ENCODE measurements around the gene CALCOCO2.
"Not testable (repeated sequence)": the region's sequence is repeated elsewhere in the genome, so short reads cannot be mapped to it uniquely, and the experiment has no call there.

CALCOCO2 gene

GRCh38 chr17:48816774-48817590 lies 13.9 kb upstream of the CALCOCO2 start, which contains the start of gene TTLL6:
TSS of gene TTLL6 (minus strand) at chr17:48817229. CDS start at chr17:48817072, 157 bp downstream.
- in situ Hi-C loops (cut with MboI; ENCODE audit: low pct_unique_long_range_greater_than_20kb, low sequenced_read_pairs) = loop anchor here (10.0 kb wide), 1 partner anchor 58 kb away; no protein-coding TSS in a partner anchor
- DNase-seq = peak; percentile 86

- no peak for DNase-seq
- in situ Hi-C loops (cut with MboI; ENCODE audit: low pct_unique_long_range_greater_than_20kb, low sequenced_read_pairs) = loop anchor here (10.0 kb wide), 1 partner anchor 56 kb away; no protein-coding TSS in a partner anchor
Observed at GRCh38 chr17:48818361-48818841, 12.4 kb upstream of the CALCOCO2 start.

GRCh38 chr17:48819466-48819865 lies 11.4 kb upstream of the CALCOCO2 start:
- no peak for DNase-seq
- in situ Hi-C loops (cut with MboI; ENCODE audit: low pct_unique_long_range_greater_than_20kb, low sequenced_read_pairs) = loop anchor here (10.0 kb wide), 1 partner anchor 55 kb away; no protein-coding TSS in a partner anchor

GRCh38 chr17:48820936-48821335 lies 9.9 kb upstream of the CALCOCO2 start:
- DNase-seq; in situ Hi-C loops (cut with MboI; ENCODE audit: low pct_unique_long_range_greater_than_20kb, low sequenced_read_pairs): not testable (repeated sequence)

GRCh38 chr17:48825446-48826381 lies 5.1 kb upstream of the CALCOCO2 start:
- no peak for DNase-seq
- in situ Hi-C loops (cut with MboI; ENCODE audit: low pct_unique_long_range_greater_than_20kb, low sequenced_read_pairs) = no loop called here

- DNase-seq = no peak
- in situ Hi-C loops (cut with MboI; ENCODE audit: low pct_unique_long_range_greater_than_20kb, low sequenced_read_pairs) = no loop called here
Observed at GRCh38 chr17:48831549-48831883, 681 bp downstream of the CALCOCO2 start.

GRCh38 chr17:48834973-48835372 lies 4.1 kb downstream of the CALCOCO2 start:
- in situ Hi-C loops (cut with MboI; ENCODE audit: low pct_unique_long_range_greater_than_20kb, low sequenced_read_pairs) = no loop called here
- DNase-seq = no peak

GRCh38 chr17:48835971-48836370 lies 5.1 kb downstream of the CALCOCO2 start:
- DNase-seq = no peak

GRCh38 chr17:48837458-48837857 lies 6.6 kb downstream of the CALCOCO2 start:
- peak; percentile 73 for DNase-seq
- in situ Hi-C loops (cut with MboI; ENCODE audit: low pct_unique_long_range_greater_than_20kb, low sequenced_read_pairs) = not testable (repeated sequence)

More at GRCh38 chr17:48835971-48836370, 5.1 kb downstream of the CALCOCO2 start:
- in situ Hi-C loops (cut with MboI; ENCODE audit: low pct_unique_long_range_greater_than_20kb, low sequenced_read_pairs) = no loop called here

GRCh38 chr17:48840441-48840840 lies 9.6 kb downstream of the CALCOCO2 start:
- in situ Hi-C loops (cut with MboI; ENCODE audit: low pct_unique_long_range_greater_than_20kb, low sequenced_read_pairs) = no loop called here
- DNase-seq = no peak

- in situ Hi-C loops (cut with MboI; ENCODE audit: low pct_unique_long_range_greater_than_20kb, low sequenced_read_pairs) = no loop called here
- DNase-seq = peak; percentile 89
Observed at GRCh38 chr17:48841395-48841831, 10.6 kb downstream of the CALCOCO2 start.

GRCh38 chr17:48842746-48843145 lies 11.9 kb downstream of the CALCOCO2 start:
- no peak for DNase-seq
- in situ Hi-C loops (cut with MboI; ENCODE audit: low pct_unique_long_range_greater_than_20kb, low sequenced_read_pairs) = no loop called here

- no peak for DNase-seq
Observed at GRCh38 chr17:48843187-48843900, 12.5 kb downstream of the CALCOCO2 start.

GRCh38 chr17:48850792-48851323 lies 20.0 kb downstream of the CALCOCO2 start:
- no peak for DNase-seq
- in situ Hi-C loops (cut with MboI; ENCODE audit: low pct_unique_long_range_greater_than_20kb, low sequenced_read_pairs) = no loop called here

More at GRCh38 chr17:48843187-48843900, 12.5 kb downstream of the CALCOCO2 start:
- in situ Hi-C loops (cut with MboI; ENCODE audit: low pct_unique_long_range_greater_than_20kb, low sequenced_read_pairs) = no loop called here

- in situ Hi-C loops (cut with MboI; ENCODE audit: low pct_unique_long_range_greater_than_20kb, low sequenced_read_pairs) = no loop called here
- DNase-seq = no peak
Observed at GRCh38 chr17:48854774-48855476, 24.1 kb downstream of the CALCOCO2 start.

GRCh38 chr17:48856122-48856821 lies 25.4 kb downstream of the CALCOCO2 start:
- in situ Hi-C loops (cut with MboI; ENCODE audit: low pct_unique_long_range_greater_than_20kb, low sequenced_read_pairs) = no loop called here
- no peak for DNase-seq

GRCh38 chr17:48860034-48860433 lies 29.2 kb downstream of the CALCOCO2 start:
- DNase-seq = no peak
- in situ Hi-C loops (cut with MboI; ENCODE audit: low pct_unique_long_range_greater_than_20kb, low sequenced_read_pairs) = no loop called here

All from KBM-7 (cell line).